GM23338 (cell line): ENCODE results near the gene SNAPC1. TPM values are rescaled to one million over a fixed set of nuclear protein-coding genes. Genes with fewer than 3 reads are reported as not detected.

Experiments used
- ATAC-seq: fragments of 200-7000 bp; cut with Tn5 transposase; 3 replicates; pipeline ENCODE4 v1.9.1; 2020
- DNase-seq: peaks from one replicate; pipeline ENCODE4 v3.0.0-alpha.2; 2015; ENCODE audit warnings: low spot score
- H2AFZ ChIP-seq: fragments of 200-600 bp; sonication (generic); 2 replicates; pipeline ENCODE4 v1.8.0; 2016; ENCODE audit warnings: antibody characterized with exemption, mild to moderate bottlenecking, moderate library complexity
- H3F3A ChIP-seq: fragments of 200-600 bp; sonication (generic); replicated peaks from 2 replicates; pipeline ENCODE4 v1.8.0; 2017; ENCODE audit warnings: antibody characterized with exemption, mixed run types, low read depth
- H3K27ac ChIP-seq: fragments of 200-600 bp; sonication (generic); 2 replicates; pipeline ENCODE4 v1.6.1; 2016; ENCODE audit warnings: low read depth
- H3K27me3 ChIP-seq: fragments of 200-600 bp; sonication (generic); 2 replicates; pipeline ENCODE4 v1.8.0; 2016; ENCODE audit warnings: mild to moderate bottlenecking, mixed run types, moderate library complexity; ENCODE audit not compliant: insufficient read depth
- H3K36me3 ChIP-seq: fragments of 200-600 bp; sonication (generic); 2 replicates; pipeline ENCODE4 v1.8.0; 2016; ENCODE audit warnings: mild to moderate bottlenecking; ENCODE audit not compliant: insufficient read depth
- H3K4me1 ChIP-seq: fragments of 200-600 bp; sonication (generic); 2 replicates; pipeline ENCODE4 v1.8.0; 2016; ENCODE audit warnings: mild to moderate bottlenecking, moderate library complexity; ENCODE audit not compliant: insufficient read depth
- H3K4me2 ChIP-seq: fragments of 200-600 bp; sonication (generic); 2 replicates; pipeline ENCODE4 v1.7.1; 2017; ENCODE audit warnings: mixed run types
- H3K4me3 ChIP-seq: fragments of 200-600 bp; sonication (generic); 2 replicates; pipeline ENCODE4 v1.6.1; 2016; ENCODE audit warnings: mixed run types
- H3K79me2 ChIP-seq: fragments of 200-600 bp; sonication (generic); replicated peaks from 2 replicates; pipeline ENCODE4 v1.8.0; 2017; ENCODE audit warnings: mild to moderate bottlenecking; ENCODE audit not compliant: insufficient read depth
- H3K9me2 ChIP-seq: fragments of 200-600 bp; sonication (generic); 2 replicates; pipeline ENCODE4 v1.8.0; 2017; ENCODE audit not compliant: insufficient read depth
- H4K20me1 ChIP-seq: fragments of 200-600 bp; sonication (generic); replicated peaks from 2 replicates; pipeline ENCODE4 v1.8.0; 2017; ENCODE audit warnings: mild to moderate bottlenecking; ENCODE audit not compliant: insufficient read depth
- H3K27ac Mint-ChIP-seq: 2 replicates; pipeline ENCODE4 v1.8.0; 2020; ENCODE audit warnings: inconsistent platforms, mild to moderate bottlenecking, moderate library complexity, mixed read lengths
- H3K27me3 Mint-ChIP-seq: 3 replicates; pipeline ENCODE4 v1.8.0; 2022; ENCODE audit warnings: low read depth, mild to moderate bottlenecking, moderate library complexity, mixed read lengths, inconsistent platforms; ENCODE audit not compliant: insufficient read depth, poor library complexity
- H3K36me3 Mint-ChIP-seq: 3 replicates; pipeline ENCODE4 v1.8.0; 2021; ENCODE audit warnings: low read depth, mild to moderate bottlenecking, inconsistent platforms, moderate library complexity, mixed read lengths
- H3K4me1 Mint-ChIP-seq: 3 replicates; pipeline ENCODE4 v1.8.0; 2020; ENCODE audit warnings: mild to moderate bottlenecking, inconsistent platforms, mixed read lengths
- H3K4me3 Mint-ChIP-seq: 3 replicates; pipeline ENCODE4 v1.8.0; 2021; ENCODE audit warnings: moderate library complexity, mild to moderate bottlenecking, inconsistent platforms, mixed read lengths
- H3K9me3 Mint-ChIP-seq: 3 replicates; pipeline ENCODE4 v1.8.0; 2020; ENCODE audit warnings: moderate library complexity, mild to moderate bottlenecking, inconsistent platforms, mixed read lengths
- CREB1 ChIP-seq: fragments of 250-450 bp; sonication (Bioruptor Pico); IDR thresholded peaks from 2 replicates; pipeline ENCODE4 v1.5.0; 2020; ENCODE audit warnings: low read depth, mild to moderate bottlenecking, moderate library complexity
- EZH2 ChIP-seq: fragments of 200-600 bp; sonication (generic); IDR thresholded peaks from one replicate; pipeline ENCODE4 v1.8.0; 2017; ENCODE audit warnings: antibody characterized with exemption, mild to moderate bottlenecking, low read depth; ENCODE audit not compliant: unreplicated experiment
- EZH2phosphoT487 ChIP-seq: fragments of 200-600 bp; sonication (generic); IDR thresholded peaks from one replicate; pipeline ENCODE4 v1.8.1; 2018; ENCODE audit warnings: antibody characterized with exemption; ENCODE audit not compliant: unreplicated experiment
- JUNB ChIP-seq: IDR thresholded peaks from one replicate; pipeline ENCODE4 v1.6.1; 2016; ENCODE audit warnings: antibody characterized with exemption; ENCODE audit not compliant: unreplicated experiment
- NANOG ChIP-seq: IDR thresholded peaks from 2 replicates; pipeline ENCODE4 v1.6.1; 2016; ENCODE audit warnings: antibody characterized with exemption, borderline replicate concordance
- POLR2AphosphoS5 ChIP-seq: IDR thresholded peaks from 2 replicates; pipeline ENCODE4 v1.6.1; 2016; ENCODE audit warnings: antibody characterized with exemption, low read depth
- REST ChIP-seq: IDR thresholded peaks from one replicate; pipeline ENCODE4 v1.6.1; 2018; ENCODE audit warnings: antibody characterized with exemption; ENCODE audit not compliant: unreplicated experiment
- STAT1 ChIP-seq: IDR thresholded peaks from one replicate; pipeline ENCODE4 v1.6.1; 2016; ENCODE audit warnings: antibody characterized with exemption; ENCODE audit not compliant: unreplicated experiment
- ZNF114 ChIP-seq: fragments of 250-450 bp; sonication (Bioruptor Pico); IDR thresholded peaks from 2 replicates; pipeline ENCODE4 v1.5.0; 2020; ENCODE audit warnings: mild to moderate bottlenecking, moderate library complexity
- ZNF331 ChIP-seq: fragments of 250-450 bp; sonication (Bioruptor Pico); IDR thresholded peaks from 2 replicates; pipeline ENCODE4 v1.5.0; 2020; ENCODE audit warnings: low read depth, mild to moderate bottlenecking, moderate library complexity
- ZNF462 ChIP-seq: fragments of 250-450 bp; sonication (Bioruptor Pico); IDR thresholded peaks from 2 replicates; pipeline ENCODE4 v1.5.0; 2020; ENCODE audit warnings: mild to moderate bottlenecking, moderate library complexity
- polyA plus RNA-seq: library from polyadenylated mRNA; unstranded; fragments of >200 nt; fragmentation: Nextera tagmentation; extraction: Ambion mirVana; gene quantifications from 2 replicates; pipeline ENCODE4 v1.2.1, GENCODE V29; 2016
- total RNA-seq: library from RNA; depleted of rRNA; stranded (reverse); fragments of >200 nt; shearing (Covaris generic); gene quantifications from 2 replicates; pipeline ENCODE4 v1.2.3, GENCODE V29; 2014

SNAPC1 gene
- total and polyA plus RNA-seq, 2 experiments from 2014 or later: 14.8 to 33.4 TPM

- peaks cover 10% of the 10 kb centered on the region for H3K4me1 ChIP-seq
- peak; percentile 33 for DNase-seq
- no peaks in the 10 kb centered on the region for H3K36me3 ChIP-seq
- peak overlapping the region; percentile 51; the same call in 1 of the 2 replicates for H3K4me2 ChIP-seq
- H3F3A ChIP-seq: no peaks in the 10 kb centered on the region
- no peaks in the 10 kb centered on the region; the same call in 1 of the 2 replicates for H3K9me2 ChIP-seq
- peaks cover 4% of the 10 kb centered on the region for H3K4me1 Mint-ChIP-seq
- no peak overlapping the region for H3K4me3 ChIP-seq
- no peak overlapping the region for H3K27ac Mint-ChIP-seq
- H3K27ac ChIP-seq: no peak overlapping the region
- TF ChIP-seq ZNF114 (CRISPR knock-in tag) (no peak), POLR2AphosphoS5 (no peak), STAT1 (no peak), NANOG (no peak), REST (no peak), EZH2 (no peak), EZH2phosphoT487 (no peak), JUNB (no peak), ZNF331 (CRISPR knock-in tag) (no peak)
- H3K27me3 Mint-ChIP-seq: peaks cover 5% of the 10 kb centered on the region
- H2AFZ ChIP-seq: peak overlapping the region; percentile 52; the same call in 1 of the 2 replicates
- no peak overlapping the region for H3K4me3 Mint-ChIP-seq
- H3K79me2 ChIP-seq: no peaks in the 10 kb centered on the region
- H3K9me3 Mint-ChIP-seq: no peaks in the 10 kb centered on the region
- no peaks in the 10 kb centered on the region; the same call in 2 of the 3 replicates for H3K36me3 Mint-ChIP-seq
- ATAC-seq: peak; percentile 53; the same call in 2 of the 3 replicates
- H4K20me1 ChIP-seq: no peaks in the 10 kb centered on the region
- peaks cover 4% of the 10 kb centered on the region for H3K27me3 ChIP-seq
Observed at GRCh38 chr14:61805451-61805850, 43.2 kb downstream of the SNAPC1 start.

- peak overlapping the region; percentile 100 for H2AFZ ChIP-seq
- peaks cover 55% of the 10 kb centered on the region for H3K27me3 ChIP-seq
- H3K9me2 ChIP-seq: no peaks in the 10 kb centered on the region; the same call in 1 of the 2 replicates
- peak overlapping the region; percentile 97 for H3K4me2 ChIP-seq
- no peaks in the 10 kb centered on the region for H3K36me3 ChIP-seq
- no peaks in the 10 kb centered on the region; the same call in 1 of the 2 replicates for H3K4me1 ChIP-seq
- ATAC-seq: peak; percentile 58
- Mint-ChIP-seq H3K36me3 (no peaks in the 10 kb centered on the region; the same call in 2 of the 3 replicates), H3K4me3 (peak overlapping the region; percentile 87), H3K9me3 (peaks cover 8% of the 10 kb centered on the region; the same call in 2 of the 3 replicates), H3K27ac (no peak overlapping the region), H3K4me1 (peaks cover 5% of the 10 kb centered on the region), H3K27me3 (peaks cover 36% of the 10 kb centered on the region)
- 0 out of 2 replicates have a peak, but pooled peaks cover 8% of the 10 kb centered on the region for H3F3A ChIP-seq
- H4K20me1 ChIP-seq: no peaks in the 10 kb centered on the region
- DNase-seq: peak; percentile 57
- no peak overlapping the region for H3K27ac ChIP-seq
- peak overlapping the region; percentile 87 for H3K4me3 ChIP-seq
- H3K79me2 ChIP-seq: no peaks in the 10 kb centered on the region
- TF ChIP-seq ZNF462: no peak
- no peak for TF ChIP-seq ZNF331 (CRISPR knock-in tag)
- TF ChIP-seq NANOG: no peak
- TF ChIP-seq ZNF114 (CRISPR knock-in tag): no peak
- TF ChIP-seq STAT1: no peak
- no peak for TF ChIP-seq CREB1 (CRISPR knock-in tag)
- TF ChIP-seq EZH2phosphoT487: no peak
- no peak for TF ChIP-seq JUNB
- TF ChIP-seq EZH2: no peak
- TF ChIP-seq POLR2AphosphoS5: no peak
Observed at GRCh38 chr14:61811882-61812346, 49.7 kb downstream of the SNAPC1 start.
